Fibroblast of pulmonary artery (primary cell): ENCODE results near the gene AADACL4.
"Not testable (repeated sequence)": the region's sequence is repeated elsewhere in the genome, so short reads cannot be mapped to it uniquely, and the experiment has no call there.

Experiments
- DNase-seq: peaks from one replicate; pipeline ENCODE4 v3.0.0-alpha.2; 2010; ENCODE audit warnings: low read depth
- H3K4me3 ChIP-seq: replicated peaks from 2 replicates; pipeline ENCODE4 v1.5.1; 2011; ENCODE audit warnings: low read depth, mild to moderate bottlenecking, control low read depth, low read length, moderate library complexity
- TF ChIP-seq, protein P1 (sequence below): IDR thresholded peaks from 2 replicates; pipeline ENCODE4 v1.5.1; 2011; ENCODE audit warnings: mild to moderate bottlenecking, control low read depth, low read length, inconsistent platforms; ENCODE audit errors: missing control alignments

Gene AADACL4

DNA sequence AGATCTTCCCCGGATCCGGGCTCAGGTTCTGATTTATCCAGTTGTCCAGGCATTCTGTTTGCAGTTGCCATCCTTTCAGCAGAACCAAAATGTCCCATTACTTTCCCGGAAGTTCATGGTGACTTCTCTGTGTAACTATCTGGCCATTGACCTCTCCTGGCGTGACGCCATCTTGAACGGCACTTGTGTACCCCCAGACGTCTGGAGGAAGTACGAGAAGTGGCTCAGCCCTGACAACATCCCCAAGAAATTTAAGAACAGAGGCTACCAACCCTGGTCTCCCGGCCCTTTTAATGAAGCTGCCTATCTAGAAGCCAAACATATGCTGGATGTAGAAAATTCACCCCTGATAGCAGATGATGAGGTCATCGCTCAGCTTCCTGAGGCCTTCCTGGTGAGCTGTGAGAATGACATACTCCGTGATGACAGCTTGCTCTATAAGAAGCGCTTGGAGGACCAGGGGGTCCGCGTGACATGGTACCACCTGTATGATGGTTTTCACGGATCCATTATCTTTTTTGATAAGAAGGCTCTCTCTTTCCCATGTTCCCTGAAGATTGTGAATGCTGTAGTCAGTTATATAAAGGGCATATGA is 22.4 kb downstream of the AADACL4 start:
- DNase-seq = peak; percentile 40
- TF ChIP-seq, protein P1, sequence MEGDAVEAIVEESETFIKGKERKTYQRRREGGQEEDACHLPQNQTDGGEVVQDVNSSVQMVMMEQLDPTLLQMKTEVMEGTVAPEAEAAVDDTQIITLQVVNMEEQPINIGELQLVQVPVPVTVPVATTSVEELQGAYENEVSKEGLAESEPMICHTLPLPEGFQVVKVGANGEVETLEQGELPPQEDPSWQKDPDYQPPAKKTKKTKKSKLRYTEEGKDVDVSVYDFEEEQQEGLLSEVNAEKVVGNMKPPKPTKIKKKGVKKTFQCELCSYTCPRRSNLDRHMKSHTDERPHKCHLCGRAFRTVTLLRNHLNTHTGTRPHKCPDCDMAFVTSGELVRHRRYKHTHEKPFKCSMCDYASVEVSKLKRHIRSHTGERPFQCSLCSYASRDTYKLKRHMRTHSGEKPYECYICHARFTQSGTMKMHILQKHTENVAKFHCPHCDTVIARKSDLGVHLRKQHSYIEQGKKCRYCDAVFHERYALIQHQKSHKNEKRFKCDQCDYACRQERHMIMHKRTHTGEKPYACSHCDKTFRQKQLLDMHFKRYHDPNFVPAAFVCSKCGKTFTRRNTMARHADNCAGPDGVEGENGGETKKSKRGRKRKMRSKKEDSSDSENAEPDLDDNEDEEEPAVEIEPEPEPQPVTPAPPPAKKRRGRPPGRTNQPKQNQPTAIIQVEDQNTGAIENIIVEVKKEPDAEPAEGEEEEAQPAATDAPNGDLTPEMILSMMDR = no peak
- H3K4me3 ChIP-seq = no peak overlapping the region

DNA sequence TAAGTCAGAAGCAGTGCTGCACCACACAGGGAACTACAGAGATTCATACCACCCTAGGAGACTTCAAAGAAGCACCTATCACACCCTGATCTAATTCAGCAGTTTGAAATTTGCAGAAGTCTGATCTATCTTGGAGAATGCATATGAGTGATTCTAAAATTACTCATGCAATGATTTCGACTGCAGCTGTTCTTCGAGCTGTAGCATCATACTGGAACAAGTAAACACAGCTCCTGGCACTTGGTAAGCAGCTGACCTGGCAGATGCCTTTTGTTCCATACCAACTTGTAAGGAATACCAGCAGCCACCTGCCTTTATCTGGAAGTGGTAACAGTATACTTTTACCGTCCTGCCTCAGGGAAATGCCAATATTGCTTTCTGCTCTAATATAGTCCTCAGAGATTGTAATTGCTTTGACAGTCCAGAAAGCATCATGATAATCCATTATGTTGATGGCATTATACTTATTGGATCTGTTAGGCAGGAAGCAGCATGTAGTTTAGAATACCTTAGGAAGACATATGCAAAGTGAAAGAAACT is 25.7 kb downstream of the AADACL4 start:
- TF ChIP-seq, protein P1 = no peak
- H3K4me3 ChIP-seq = no peak overlapping the region
- no peak for DNase-seq

DNA sequence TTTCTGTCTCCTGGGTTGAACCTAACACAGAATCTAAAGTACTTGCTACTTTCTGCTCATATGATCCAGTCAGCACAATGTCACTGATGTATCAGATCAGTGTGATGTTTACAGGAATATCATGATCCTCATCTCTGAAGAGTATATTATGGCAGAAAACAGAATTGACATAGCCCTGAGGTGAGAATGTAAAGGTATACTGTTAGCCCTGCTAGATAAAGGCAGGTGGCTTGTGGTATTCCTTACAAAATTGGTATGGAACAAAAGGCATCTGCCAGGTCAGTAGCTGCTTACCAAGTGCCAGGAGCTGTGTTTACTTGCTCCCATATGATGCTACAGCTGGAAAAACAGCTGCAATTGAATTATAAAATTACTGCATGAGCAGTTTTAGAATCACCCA is 30.5 kb downstream of the AADACL4 start:
- H3K4me3 ChIP-seq = no peak overlapping the region
- TF ChIP-seq, protein P1 = no peak
- DNase-seq = no peak

DNA sequence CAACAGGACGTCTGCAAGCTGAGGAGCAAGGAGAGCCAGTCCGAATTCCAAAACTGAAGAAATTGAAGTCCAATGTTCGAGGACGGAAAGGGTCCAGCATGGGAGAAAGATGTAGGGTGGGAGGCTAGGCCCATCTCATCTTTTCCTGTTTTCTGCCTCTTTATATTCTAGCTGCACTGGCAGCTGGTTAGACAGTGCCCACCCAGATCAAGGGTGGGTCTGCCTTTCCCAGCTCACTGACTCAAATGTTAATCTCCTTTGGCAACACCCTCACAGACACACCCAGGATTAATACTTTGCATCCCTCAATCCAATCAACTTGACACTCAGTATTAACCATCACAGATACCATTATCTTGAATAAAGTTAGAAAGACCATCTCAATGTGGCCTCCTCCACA is 32.2 kb downstream of the AADACL4 start:
- DNase-seq, H3K4me3 ChIP-seq: not testable (repeated sequence)

DNA sequence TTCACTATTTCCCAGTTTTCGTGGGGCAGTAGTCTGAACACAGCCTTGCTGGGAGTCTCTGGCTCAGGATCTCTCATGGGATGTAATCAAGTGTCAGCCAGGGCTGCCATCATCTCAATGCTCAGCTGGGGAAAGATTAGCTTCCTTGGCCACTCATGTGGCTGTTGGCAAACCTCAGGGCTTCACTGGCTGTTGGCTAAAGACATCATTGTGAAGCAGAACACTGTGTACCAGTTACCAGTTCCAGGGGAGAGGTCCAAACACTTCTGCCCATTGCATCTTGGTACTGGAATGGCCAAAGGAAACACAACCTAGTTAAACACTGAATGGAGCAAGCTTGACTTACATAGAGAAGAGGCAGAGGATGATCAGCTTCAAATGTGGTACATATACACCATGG is 33.7 kb downstream of the AADACL4 start:
- no peak for DNase-seq
- no peak overlapping the region for H3K4me3 ChIP-seq
- TF ChIP-seq, protein P1 = no peak

DNA sequence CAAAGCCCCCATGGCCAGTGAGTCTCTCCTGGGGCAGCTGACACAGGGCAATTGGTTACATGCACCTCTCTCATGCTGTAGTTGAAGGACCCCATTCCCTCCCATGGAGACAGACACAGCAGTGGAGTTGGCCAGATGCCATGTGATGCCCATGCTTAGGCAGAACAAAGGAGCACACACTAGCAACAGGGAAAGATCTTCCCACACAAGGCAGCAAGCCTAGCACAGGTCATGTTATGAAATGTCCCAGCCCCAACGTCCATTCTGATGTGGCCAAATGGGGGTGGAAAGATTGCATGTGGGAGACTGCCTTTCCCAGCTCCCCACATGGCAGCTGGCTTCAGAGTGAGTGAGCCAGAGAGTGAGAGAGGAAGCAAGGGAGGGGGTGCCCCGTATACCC is 34.5 kb downstream of the AADACL4 start:
- TF ChIP-seq, protein P1 = no peak
- DNase-seq = no peak
- no peak overlapping the region for H3K4me3 ChIP-seq

DNA sequence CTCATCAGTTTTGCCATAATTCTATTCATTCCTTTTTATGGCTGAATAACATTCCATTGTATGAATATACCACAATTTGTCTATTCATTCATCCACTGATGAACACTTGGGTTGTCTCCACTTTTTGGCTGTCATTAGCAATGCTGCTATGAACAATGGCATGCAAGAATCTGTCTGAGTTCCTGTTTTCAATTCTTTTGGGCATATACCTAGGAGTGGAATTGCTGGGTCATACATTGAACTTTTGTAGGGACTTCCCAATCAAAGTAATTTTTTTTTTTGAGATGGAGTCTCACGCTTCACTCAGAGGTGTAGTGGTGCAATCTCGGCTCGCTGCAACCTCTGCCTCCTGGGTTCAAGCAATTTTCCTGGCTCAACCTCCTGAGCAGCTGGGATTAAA is 34.9 kb downstream of the AADACL4 start:
- no peak for DNase-seq
- no peak overlapping the region for H3K4me3 ChIP-seq
- TF ChIP-seq, protein P1 = no peak
